Measurements from ENCODE around the gene TULP3. TPM values are rescaled to one million over a fixed set of nuclear protein-coding genes. Genes with fewer than 3 reads are reported as not detected.

Gene TULP3
- total and polyA plus RNA-seq, 2 donors (not counting 3 experiments of a cell fraction or from before 2014, with no cell fraction given) = 30.8 to 31.0 TPM

GRCh38 chr12:2933586-2933985 lies 42.9 kb downstream of the TULP3 start:
- no peak for DNase-seq (ENCODE audit: low read depth, low spot score)

More at GRCh38 chr12:2933586-2933985, 42.9 kb downstream of the TULP3 start:
- Histone ChIP-seq H3K9ac (replicated peaks; ENCODE audit: extremely low read depth, insufficient read depth, low read length) (no peak overlapping the region), H3K4me2 (ENCODE audit: insufficient read depth, low read length) (no peak overlapping the region), H3K4me1 (ENCODE audit: control insufficient read depth, extremely low read depth, insufficient read depth, low read length) (peaks cover 7% of the 10 kb centered on the region), H3K9me3 (replicated peaks; ENCODE audit: control insufficient read depth, insufficient read depth, low read length) (no peaks in the 10 kb centered on the region), H2AFZ (ENCODE audit: low read depth, low read length) (no peak overlapping the region), H3K36me3 (ENCODE audit: control insufficient read depth in 2 of 2, extremely low read depth in 1 of 2, insufficient read depth in 2 of 2, low read length in 2 of 2) (peaks cover 6 to 8% of the 10 kb centered on the region in 2 experiments), H3K27me3 (ENCODE audit: control insufficient read depth in 2 of 2, insufficient read depth in 2 of 2, low read length in 2 of 2) (no peaks in the 10 kb centered on the region), H3K79me2 (ENCODE audit: control insufficient read depth, insufficient read depth, low read length) (no peaks in the 10 kb centered on the region), H3K27ac (ENCODE audit: insufficient read depth, low read depth, low read length) (no peak overlapping the region), H4K20me1 (replicated peaks; ENCODE audit: control insufficient read depth, extremely low read depth, insufficient read depth, low read length) (no peaks in the 10 kb centered on the region), H3K4me3 (replicated peaks in 1 of 3; ENCODE audit: insufficient read depth in 1 of 3, low read depth in 1 of 3, low read length in 3 of 3) (no peak overlapping the region), H3K9me1 (replicated peaks; ENCODE audit: control insufficient read depth, extremely low read depth, insufficient read depth, low read length) (no peaks in the 10 kb centered on the region)
- ChIA-PET POLR2A (no interaction called here), CTCF (interaction anchor here (1.4 to 2.9 kb wide), 3 partner anchors 9 to 100 kb away, joined by 5 to 12 read pairs (median 5); no protein-coding TSS in a partner anchor)
- FAIRE-seq = no peak
- TF ChIP-seq POLR2A (IDR thresholded peaks at IDR 0.05; ENCODE audit: low read depth, low read length) = no peak
- TF ChIP-seq MYC (IDR thresholded peaks at IDR 0.05; ENCODE audit: low read depth, low read length) = no peak
- TF ChIP-seq, protein P1, sequence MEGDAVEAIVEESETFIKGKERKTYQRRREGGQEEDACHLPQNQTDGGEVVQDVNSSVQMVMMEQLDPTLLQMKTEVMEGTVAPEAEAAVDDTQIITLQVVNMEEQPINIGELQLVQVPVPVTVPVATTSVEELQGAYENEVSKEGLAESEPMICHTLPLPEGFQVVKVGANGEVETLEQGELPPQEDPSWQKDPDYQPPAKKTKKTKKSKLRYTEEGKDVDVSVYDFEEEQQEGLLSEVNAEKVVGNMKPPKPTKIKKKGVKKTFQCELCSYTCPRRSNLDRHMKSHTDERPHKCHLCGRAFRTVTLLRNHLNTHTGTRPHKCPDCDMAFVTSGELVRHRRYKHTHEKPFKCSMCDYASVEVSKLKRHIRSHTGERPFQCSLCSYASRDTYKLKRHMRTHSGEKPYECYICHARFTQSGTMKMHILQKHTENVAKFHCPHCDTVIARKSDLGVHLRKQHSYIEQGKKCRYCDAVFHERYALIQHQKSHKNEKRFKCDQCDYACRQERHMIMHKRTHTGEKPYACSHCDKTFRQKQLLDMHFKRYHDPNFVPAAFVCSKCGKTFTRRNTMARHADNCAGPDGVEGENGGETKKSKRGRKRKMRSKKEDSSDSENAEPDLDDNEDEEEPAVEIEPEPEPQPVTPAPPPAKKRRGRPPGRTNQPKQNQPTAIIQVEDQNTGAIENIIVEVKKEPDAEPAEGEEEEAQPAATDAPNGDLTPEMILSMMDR (IDR thresholded peaks at IDR 0.05; ENCODE audit: extremely low read depth in 1 of 2, insufficient read depth in 1 of 2, low read depth in 1 of 2, low read length in 2 of 2) = no peak
- no peak for TF ChIP-seq EZH2 (IDR thresholded peaks at IDR 0.05; ENCODE audit: borderline replicate concordance, low read depth, low read length, severe bottlenecking)
- TF ChIP-seq FOS (IDR thresholded peaks at IDR 0.05; ENCODE audit: borderline replicate concordance, insufficient read depth, low read length) = no peak
- no peak for TF ChIP-seq GATA2 (IDR thresholded peaks at IDR 0.05; ENCODE audit: insufficient read depth, insufficient read length, low read depth, low read length)
- no peak for TF ChIP-seq POLR2AphosphoS5 (IDR thresholded peaks at IDR 0.05; ENCODE audit: insufficient read depth, low read depth, low read length)
- TF ChIP-seq, protein P2, sequence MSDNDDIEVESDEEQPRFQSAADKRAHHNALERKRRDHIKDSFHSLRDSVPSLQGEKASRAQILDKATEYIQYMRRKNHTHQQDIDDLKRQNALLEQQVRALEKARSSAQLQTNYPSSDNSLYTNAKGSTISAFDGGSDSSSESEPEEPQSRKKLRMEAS (IDR thresholded peaks at IDR 0.05; ENCODE audit: insufficient read depth, insufficient read length) = no peak
- no peak for TF ChIP-seq JUN (IDR thresholded peaks at IDR 0.05; ENCODE audit: borderline replicate concordance, insufficient read depth, insufficient read length, low read depth)
- dilution Hi-C loops (cut with MboI; ENCODE audit: extremely low pct_ligation_motif_present, low sequenced_read_pairs) = no loop called here
- intact Hi-C loops (cut with micrococcal nuclease) = no loop called here
- BruUV-seq (replicated peaks) = no TSS peak

Data from endothelial cell of umbilical vein (primary cell).